NCI-H524 (cell line): Measurements from ENCODE around the gene BEND2.

ENCODE experiments used
- DNase-seq, 2 experiments: peaks; one replicate each; lab custom pipeline; 2025; lab: John Stamatoyannopoulos, UW

BEND2 gene

DNA sequence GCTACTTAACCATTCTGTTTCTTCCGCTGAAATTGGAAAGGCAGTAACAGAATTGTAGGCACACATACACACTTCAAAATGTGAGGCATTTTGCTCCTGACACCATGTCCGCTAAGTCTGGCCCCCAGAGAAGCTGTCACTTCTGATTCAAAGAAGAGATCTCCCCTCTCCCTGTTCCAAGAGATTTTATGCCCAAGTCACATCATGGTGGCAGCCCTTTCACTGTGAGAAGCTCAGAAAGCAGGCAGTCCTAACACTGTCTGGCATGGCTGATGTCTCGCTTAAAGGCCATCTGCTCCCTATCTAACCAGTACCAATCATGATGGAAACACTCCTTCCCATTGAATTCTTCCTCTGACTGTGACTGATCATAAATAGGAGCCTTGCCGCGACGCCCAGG lies 83.9 kb downstream of the BEND2 start:
- DNase-seq: no peak

DNA sequence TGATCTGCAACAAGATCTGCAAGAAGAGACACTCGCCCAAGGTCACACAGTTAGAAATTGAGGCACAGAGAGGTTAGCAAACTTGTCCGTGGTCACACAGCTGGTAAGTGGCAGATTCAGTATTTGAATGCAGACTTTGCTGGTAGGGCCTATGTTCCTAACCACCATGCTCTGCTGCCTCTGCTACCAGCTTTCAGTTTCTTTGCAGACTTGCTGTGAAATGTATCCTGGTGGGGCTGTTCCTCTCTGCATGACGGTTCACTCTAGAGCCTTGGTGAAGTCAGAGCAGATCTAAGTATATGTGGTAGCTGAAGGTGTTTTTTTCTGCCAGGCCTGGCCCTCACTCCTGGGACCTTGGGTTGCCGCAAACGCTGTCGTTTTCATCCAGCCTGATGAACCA lies 87.1 kb downstream of the BEND2 start:
- DNase-seq: no peak

DNA sequence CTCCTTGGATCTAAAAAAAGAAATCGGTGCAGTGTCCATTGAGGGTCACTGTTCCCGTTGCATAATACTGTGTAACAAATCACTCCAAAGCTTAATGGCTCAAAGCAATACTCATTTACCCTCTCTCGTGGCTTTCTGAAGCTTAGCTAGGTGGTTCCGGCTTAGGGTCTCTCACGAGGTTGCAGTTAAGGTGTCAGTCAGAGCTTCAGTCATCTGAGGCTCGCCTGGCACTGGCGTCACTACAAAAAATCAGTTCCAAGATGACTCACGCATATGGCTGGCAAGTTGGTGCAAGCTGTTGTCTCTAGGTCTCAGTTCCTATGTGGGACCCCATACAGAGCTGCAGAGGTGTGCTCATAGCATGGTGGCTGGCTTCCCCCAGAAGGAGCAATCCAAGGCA lies 91.0 kb downstream of the BEND2 start:
- DNase-seq: no peak

DNA sequence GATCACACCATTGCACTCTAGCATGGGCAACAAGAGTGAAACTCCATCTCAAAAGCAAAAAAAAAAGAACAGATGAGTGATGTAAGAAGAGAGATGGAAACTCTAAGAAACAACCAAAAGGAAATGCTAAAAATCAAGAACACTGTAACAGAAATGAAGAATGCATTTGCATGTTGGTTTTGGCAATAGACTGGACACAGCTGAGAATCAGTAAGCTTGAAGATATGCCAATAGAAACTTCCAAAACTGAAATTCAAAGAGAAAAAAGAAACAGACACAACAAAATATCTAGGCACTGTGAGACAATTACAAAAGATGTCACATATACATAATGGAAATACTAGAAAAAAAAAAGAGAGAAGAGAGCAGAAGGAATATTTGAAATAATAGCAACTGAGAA lies 93.7 kb downstream of the BEND2 start:
- no peak for DNase-seq

DNA sequence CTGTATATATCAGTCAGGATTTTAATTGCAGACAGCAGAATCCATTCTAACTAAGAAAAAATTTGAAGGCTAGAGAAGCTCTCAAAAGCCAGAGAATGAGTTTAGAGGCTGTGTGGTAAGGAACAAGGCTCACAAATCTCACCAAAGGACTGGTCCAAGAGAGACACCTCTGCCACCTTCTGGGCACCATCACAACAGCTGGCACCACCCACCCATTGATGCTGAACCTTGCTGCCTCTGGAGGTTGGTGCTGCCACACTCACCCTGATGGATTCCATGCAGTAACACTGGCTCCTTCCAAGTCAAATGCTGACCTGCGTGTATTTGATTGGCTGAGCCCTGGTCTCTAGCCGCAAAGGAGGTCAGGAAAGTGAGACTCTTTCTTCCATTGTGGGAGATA lies 100.8 kb downstream of the BEND2 start:
- no peak for DNase-seq
